ENCODE measurements around the gene RPL31.

DNA sequence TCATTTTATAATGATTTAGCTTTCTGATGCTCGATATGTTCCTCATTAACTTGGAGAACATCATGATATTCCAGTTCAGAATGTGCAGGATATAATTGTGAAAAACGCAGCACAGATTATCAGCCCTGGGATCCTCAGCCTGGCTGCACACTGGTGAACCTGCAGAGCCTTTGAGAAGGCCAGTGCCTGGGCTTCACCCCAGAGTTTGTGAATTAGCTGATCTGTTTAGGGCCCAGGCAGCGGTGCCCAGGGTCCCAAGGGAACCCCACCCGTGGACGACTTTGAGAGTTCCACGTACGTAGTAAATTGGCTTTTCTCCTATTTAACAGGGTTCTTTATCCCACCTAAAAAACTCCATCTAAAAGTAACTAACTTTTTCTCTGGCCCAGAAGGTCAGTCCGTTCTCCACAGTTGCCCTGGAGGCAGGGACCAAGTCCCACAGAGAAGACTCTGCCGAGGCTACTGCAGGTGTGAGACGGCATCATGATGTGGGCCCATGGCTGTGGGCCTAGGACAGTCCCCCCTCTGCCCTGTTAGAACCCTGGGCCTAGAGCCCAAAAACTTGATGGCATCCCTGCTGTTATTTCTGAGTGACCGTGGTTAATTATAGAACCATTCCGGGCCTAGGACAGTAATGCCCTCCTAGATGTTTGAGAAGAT is 39.6 kb upstream of the RPL31 start:
- TF ChIP-seq, protein P1, sequence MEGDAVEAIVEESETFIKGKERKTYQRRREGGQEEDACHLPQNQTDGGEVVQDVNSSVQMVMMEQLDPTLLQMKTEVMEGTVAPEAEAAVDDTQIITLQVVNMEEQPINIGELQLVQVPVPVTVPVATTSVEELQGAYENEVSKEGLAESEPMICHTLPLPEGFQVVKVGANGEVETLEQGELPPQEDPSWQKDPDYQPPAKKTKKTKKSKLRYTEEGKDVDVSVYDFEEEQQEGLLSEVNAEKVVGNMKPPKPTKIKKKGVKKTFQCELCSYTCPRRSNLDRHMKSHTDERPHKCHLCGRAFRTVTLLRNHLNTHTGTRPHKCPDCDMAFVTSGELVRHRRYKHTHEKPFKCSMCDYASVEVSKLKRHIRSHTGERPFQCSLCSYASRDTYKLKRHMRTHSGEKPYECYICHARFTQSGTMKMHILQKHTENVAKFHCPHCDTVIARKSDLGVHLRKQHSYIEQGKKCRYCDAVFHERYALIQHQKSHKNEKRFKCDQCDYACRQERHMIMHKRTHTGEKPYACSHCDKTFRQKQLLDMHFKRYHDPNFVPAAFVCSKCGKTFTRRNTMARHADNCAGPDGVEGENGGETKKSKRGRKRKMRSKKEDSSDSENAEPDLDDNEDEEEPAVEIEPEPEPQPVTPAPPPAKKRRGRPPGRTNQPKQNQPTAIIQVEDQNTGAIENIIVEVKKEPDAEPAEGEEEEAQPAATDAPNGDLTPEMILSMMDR (IDR thresholded peaks at IDR 0.05; ENCODE audit: insufficient read depth, low read length, poor library complexity, severe bottlenecking), result no peak
- no peak for TF ChIP-seq EZH2phosphoT487 (conservative IDR thresholded peaks at IDR 0.05; ENCODE audit: low read length)

All from SU-DHL-6 (cell line).